Psoas muscle (tissue), 8 donors: Measurements from ENCODE around the gene CST2. TPM values are rescaled to one million over a fixed set of nuclear protein-coding genes. Genes with fewer than 3 reads are reported as not detected.
"Not testable (repeated sequence)": the region's sequence is repeated elsewhere in the genome, so short reads cannot be mapped to it uniquely, and the experiment has no call there.

Experiments
- ATAC-seq, 4 donors: fragments of 200-7000 bp; cut with Tn5 transposase; one replicate each; pipeline ENCODE4 v1.9.1; 2020; ENCODE audit warnings: moderate library complexity in 3 of 4, mild to moderate bottlenecking in 2 of 4
- DNase-seq, 2 donors: peaks; one replicate each; pipeline ENCODE4 v3.0.0-alpha.2; 2020
- H3K27ac ChIP-seq: fragments of 200-600 bp; one replicate; pipeline ENCODE4 v1.8.0; 2022
- H3K27me3 ChIP-seq, 3 donors: fragments of 200-600 bp in 1 of 3; one replicate each; pipeline versions ENCODE4 v1.6.1 to v1.8.0; 2013 to 2022; ENCODE audit warnings: low read length in 2 of 3, mild to moderate bottlenecking in 2 of 3, moderate library complexity in 1 of 3; ENCODE audit not compliant: insufficient read depth in 3 of 3
- H3K36me3 ChIP-seq, 2 donors: fragments of 200-600 bp in 1 of 2; one replicate each; pipeline versions ENCODE4 v1.6.1 to v1.8.0; 2013 to 2022; ENCODE audit warnings: low read depth in 1 of 2, mild to moderate bottlenecking in 1 of 2, moderate library complexity in 1 of 2; ENCODE audit not compliant: insufficient read depth in 1 of 2
- H3K4me1 ChIP-seq: fragments of 200-600 bp; one replicate; pipeline ENCODE4 v1.8.0; 2022
- H3K4me3 ChIP-seq: fragments of 200-600 bp; one replicate; pipeline ENCODE4 v1.8.0; 2022; ENCODE audit warnings: mild to moderate bottlenecking
- H3K9me3 ChIP-seq: fragments of 200-600 bp; one replicate; pipeline ENCODE4 v1.8.0; 2022
- CTCF ChIP-seq: fragments of 200-600 bp; IDR thresholded peaks from one replicate; pipeline ENCODE4 v1.8.0; 2022; ENCODE audit warnings: antibody characterized with exemption
- WGBS, 3 donors: extraction: QIAGEN DNeasy Blood & Tissue Kit; methylation state at CpG; one replicate each; pipeline versions ENCODE4 v1.1.6 to v1.1.7; 2013; 5-methylcytosine and 5-hydroxymethylcytosine counted together
- intact Hi-C, 2 donors: fragments of 100-400 bp; cut with DNase I; formaldehyde crosslinking; loops; one replicate each; pipeline versions ENCODE4 v1.11.0 to v1.14.2; 2022
- polyA plus RNA-seq, 3 donors: library from polyadenylated mRNA; stranded (reverse); fragments of 200-250 nt; gene quantifications; one replicate each; pipeline ENCODE4 v1.2.3, GENCODE V29; 2013
- total RNA-seq, 4 donors: library from RNA; stranded (reverse); fragmentation: NEBNext Ultra II Directional in 2 of 4; extraction: Animal tissue kit (Norgen Biotek cat#: 25700) in 2 of 4; gene quantifications; one replicate each; pipeline versions ENCODE4 v1.2.1 to v1.2.4, GENCODE V29; 2021 to 2023
- donor health status: healthy with polysubstance abuse.
- donor health status: DM: no; HTN: no; CAD: no; lungs with moderate emphysema.
- donor health status: Bipolar disorder and iron deficiency.
- donor health status: healthy.
- donor health status: DM: yes; HTN: yes; CAD: no.
- donor health status: DM: no; HTN: no; CAD: no.
- donor health status: DM: no; HTN: no; CAD: no.
- donor health status: DM: yes; HTN: yes; CAD: no.

Gene CST2
- total and polyA plus RNA-seq, 7 donors, result not detected

GRCh38 chr20:23835716-23836115 is 9.2 kb upstream of the CST2 start:
- no peak for ATAC-seq
- 80 to 94% (median 84%) methylated on average over 4 of the region's 4 CpGs for WGBS, 3 donors
- no peak for TF ChIP-seq CTCF
- H3K27me3 ChIP-seq, result no peaks in the 10 kb centered on the region
- DNase-seq, result no peak
- no peaks in the 10 kb centered on the region for H3K36me3 ChIP-seq
- H3K4me3 ChIP-seq, result no peak overlapping the region
- H3K4me1 ChIP-seq, result no peaks in the 10 kb centered on the region
- H3K9me3 ChIP-seq, result no peaks in the 10 kb centered on the region
- intact Hi-C loops, result loop anchor here in 1 of 2 donors (10.0 kb wide), 1 partner anchor 61 kb away; no protein-coding TSS in a partner anchor
- H3K27ac ChIP-seq, result no peak overlapping the region

- WGBS, 3 donors, result 29 to 52% (median 40%) methylated on average over 3 of the region's 3 CpGs
These were observed 6.4 kb upstream of the CST2 start for GRCh38 chr20:23832775-23833513.

GRCh38 chr20:23831961-23832360 is 5.4 kb upstream of the CST2 start:
- H3K4me3 ChIP-seq, H3K9me3 ChIP-seq, DNase-seq, H3K27ac ChIP-seq, ATAC-seq, H3K4me1 ChIP-seq, H3K36me3 ChIP-seq, H3K27me3 ChIP-seq: not testable (repeated sequence)
- 37 to 52% (median 45%) methylated on average over 3 of the region's 3 CpGs for WGBS, 3 donors
- intact Hi-C loops, result loop anchor here in 1 of 2 donors (10.0 kb wide), 1 partner anchor 57 kb away; no protein-coding TSS in a partner anchor

More at GRCh38 chr20:23832775-23833513, 6.4 kb upstream of the CST2 start:
- Histone ChIP-seq H3K27me3 (no peaks in the 10 kb centered on the region), H3K4me3 (no peak overlapping the region), H3K27ac (no peak overlapping the region), H3K9me3 (no peaks in the 10 kb centered on the region), H3K4me1 (no peaks in the 10 kb centered on the region), H3K36me3 (no peaks in the 10 kb centered on the region)
- ATAC-seq, result no peak
- intact Hi-C loops, result loop anchor here in 1 of 2 donors (10.0 kb wide), 1 partner anchor 58 kb away; no protein-coding TSS in a partner anchor
- no peak for DNase-seq
- no peak for TF ChIP-seq CTCF

- no peak for TF ChIP-seq CTCF
- DNase-seq (no peak), ATAC-seq (no peak)
- no peaks in the 10 kb centered on the region for H3K36me3 ChIP-seq
- H3K9me3 ChIP-seq, result no peaks in the 10 kb centered on the region
- WGBS, 3 donors, result 42 to 60% (median 44%) methylated on average over 2 of the region's 2 CpGs
- no peak overlapping the region for H3K4me3 ChIP-seq
- no peak overlapping the region for H3K27ac ChIP-seq
- intact Hi-C loops, result no loop called here
- no peaks in the 10 kb centered on the region for H3K4me1 ChIP-seq
- H3K27me3 ChIP-seq, result no peaks in the 10 kb centered on the region
These were observed 2.8 kb downstream of the CST2 start for GRCh38 chr20:23823621-23824324.

GRCh38 chr20:23823111-23823510 is 3.4 kb downstream of the CST2 start:
- WGBS, 3 donors, result 52 to 55% (median 54%) methylated on average over 5 of the region's 5 CpGs
- TF ChIP-seq CTCF, result no peak
- DNase-seq, result no peak
- H3K4me1 ChIP-seq, result no peaks in the 10 kb centered on the region
- no peak overlapping the region for H3K27ac ChIP-seq
- no peaks in the 10 kb centered on the region for H3K9me3 ChIP-seq
- H3K36me3 ChIP-seq, result no peaks in the 10 kb centered on the region
- H3K27me3 ChIP-seq, result no peaks in the 10 kb centered on the region
- intact Hi-C loops, result no loop called here
- no peak overlapping the region for H3K4me3 ChIP-seq
- ATAC-seq, result no peak
